ENCODE results near the gene COL11A1.
"Not testable (repeated sequence)": the region's sequence is repeated elsewhere in the genome, so short reads cannot be mapped to it uniquely, and the experiment has no call there.

The COL11A1 gene

DNA sequence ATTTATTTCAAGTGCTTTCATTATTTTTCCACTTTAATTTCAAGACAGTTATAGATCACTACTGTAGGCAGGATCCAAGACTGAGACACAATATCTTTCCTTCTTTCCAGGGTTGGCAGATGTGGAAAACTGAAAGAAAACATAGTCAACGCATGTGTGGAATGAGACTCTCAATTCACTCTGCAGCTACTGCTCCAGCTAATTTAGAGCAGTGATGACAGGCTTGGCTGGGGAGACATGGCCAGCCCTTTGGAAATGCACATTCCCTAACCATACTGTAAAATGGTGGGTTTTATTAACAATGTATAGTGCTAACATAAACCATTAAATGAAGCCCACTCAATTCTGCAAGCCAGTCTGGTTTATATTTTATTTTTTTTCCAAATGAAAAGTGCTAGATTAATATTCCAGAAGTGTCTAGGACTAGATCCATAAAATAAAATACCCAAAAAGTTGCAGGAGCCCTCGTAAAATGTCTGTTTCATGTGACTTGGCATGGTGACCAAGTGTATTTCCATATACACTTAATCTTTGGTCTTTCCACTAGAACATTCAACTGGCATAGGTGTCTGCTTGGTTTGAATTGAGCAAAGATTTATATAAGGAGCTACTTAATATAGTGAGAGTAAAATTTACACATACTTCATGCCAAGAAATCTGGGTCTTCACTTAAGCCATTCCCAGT is 32.9 kb downstream of the COL11A1 start:
- DNase-seq = no peak

DNA sequence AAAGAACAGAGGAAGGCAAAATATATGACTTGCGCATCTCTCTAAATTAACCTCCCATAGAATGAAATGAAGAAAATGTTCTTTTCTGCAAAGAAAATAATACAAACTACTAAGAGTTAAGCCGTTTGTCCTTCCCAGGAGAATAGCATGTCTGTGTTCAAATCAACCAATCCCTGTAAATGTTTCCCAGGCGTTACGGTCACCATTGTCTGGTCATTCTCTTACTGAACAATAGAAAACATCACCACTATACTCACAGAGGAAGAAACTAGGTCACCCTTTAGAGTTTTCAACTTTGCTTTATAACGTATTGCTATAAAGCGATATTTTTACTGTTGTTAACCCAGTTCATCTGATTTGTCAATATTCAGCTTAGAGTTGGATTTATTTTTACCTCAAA is 34.1 kb downstream of the COL11A1 start:
- no peak for DNase-seq

DNA sequence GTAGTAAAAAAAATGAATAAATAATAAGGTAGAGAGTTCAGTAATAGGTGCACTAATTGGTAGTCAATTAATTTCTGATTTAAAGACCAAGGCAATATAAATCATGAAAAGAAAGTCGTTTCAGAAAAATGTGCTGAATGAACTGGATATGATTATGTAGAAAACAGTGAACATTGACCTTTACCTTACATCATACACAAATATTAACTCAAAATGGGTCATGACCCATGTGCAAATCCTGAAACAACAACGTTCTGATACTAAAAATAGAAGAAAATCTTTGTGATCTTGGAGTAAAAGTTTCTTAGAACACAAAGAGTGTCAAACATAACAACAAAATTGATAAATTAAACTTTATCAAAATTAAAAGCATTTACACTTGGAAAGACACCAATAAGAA is 39.1 kb downstream of the COL11A1 start:
- DNase-seq = no peak

DNA sequence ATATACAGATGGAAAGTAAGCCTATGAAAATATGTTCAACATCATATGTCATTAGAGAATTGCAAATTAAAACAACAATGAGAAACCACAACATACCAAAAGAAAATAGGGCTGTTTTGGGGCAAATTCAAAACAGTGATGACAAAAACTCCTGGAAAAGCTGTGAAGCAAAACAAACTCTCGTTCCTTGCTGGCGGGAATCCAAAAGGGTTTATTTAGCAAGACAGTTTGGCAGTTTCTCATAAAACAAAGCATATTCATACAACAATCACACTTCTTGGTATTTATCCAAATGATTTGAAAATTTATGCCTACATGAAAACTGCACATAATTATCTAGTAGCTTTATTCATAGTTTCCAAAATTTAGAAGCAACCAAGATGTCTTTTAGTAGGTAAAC is 44.4 kb downstream of the COL11A1 start:
- DNase-seq = peak; percentile 4

DNA sequence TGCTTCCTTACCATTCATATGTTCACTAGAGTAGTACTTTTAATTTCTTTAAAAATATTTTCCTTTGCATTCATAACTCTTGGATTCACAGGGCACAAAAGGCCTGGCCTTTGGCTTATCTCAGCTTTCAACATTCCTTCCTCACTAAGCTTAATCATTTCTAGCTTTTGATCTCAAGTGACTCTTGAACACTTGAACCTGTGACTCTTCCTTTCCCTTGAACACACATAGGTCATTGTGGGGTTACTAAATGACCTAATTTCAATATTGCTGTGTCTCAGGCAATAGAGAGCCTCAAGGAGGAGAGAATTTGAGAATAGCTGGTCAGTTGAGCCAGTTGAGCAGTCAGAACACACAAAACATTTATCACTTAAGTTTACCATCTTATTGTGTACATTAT is 49.9 kb downstream of the COL11A1 start:
- no peak for DNase-seq

DNA sequence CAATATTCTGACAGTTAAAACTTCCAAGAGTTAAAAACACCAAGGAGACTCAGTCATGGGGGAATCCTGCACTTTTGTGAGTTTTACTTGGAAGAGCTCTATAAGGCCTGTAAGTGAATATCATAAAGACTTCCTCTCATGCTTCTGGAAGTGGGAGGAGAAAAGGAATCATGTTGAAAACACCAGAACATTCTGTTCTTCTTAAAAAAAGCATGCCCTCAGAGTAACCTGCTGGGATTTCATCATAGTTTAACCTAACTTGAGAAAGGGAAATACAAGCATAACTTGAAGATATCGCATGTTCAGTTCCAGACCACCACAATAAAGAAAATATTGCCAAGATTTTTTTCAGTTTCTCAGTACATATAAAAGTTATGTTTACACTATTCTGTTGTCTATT is 51.9 kb downstream of the COL11A1 start:
- DNase-seq = no peak

DNA sequence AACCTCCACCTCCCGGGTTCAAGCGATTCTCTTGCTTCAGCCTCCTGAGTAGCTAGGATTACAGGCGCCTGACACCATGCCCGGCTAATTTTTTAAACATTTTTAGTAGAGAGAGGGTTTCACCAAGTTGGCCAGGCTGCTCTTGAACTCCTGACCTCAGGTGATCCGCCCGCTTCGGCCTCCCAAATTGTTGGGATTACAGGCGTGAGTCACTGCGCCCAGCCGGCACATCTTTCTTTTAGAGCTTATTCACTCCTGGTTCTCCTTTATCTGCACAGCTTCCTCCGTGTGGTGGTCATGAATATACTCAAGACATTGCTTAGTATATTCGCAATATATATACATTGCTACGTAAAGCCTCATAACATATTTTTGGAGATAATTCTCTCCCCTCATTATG is 80.2 kb downstream of the COL11A1 start:
- not testable (repeated sequence) for DNase-seq

DNA sequence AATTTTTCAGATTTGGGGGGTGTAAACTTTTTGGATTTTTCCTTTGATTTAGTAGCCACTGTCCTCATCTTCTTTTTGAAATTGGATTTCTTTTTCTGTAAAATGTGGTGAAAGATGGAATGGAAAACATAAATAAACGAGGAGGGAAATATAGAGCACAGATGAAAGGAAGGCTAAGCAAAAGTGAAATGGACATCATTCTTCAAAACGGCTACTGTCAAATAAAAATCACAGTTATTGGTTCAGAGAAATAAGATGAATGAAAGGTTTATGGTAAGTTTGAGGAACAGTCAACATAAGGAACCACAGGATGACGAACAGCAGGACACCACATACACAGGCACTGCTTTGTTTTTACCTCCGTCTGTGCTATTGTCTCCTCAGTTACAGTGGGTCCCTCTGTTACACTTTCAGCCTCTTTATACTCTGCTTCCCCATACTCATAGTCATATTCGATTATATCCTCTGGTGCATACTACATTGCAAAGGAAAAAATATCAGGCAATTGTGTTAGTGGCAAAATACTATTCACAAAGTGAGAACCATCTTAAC is 82.4 kb downstream of the COL11A1 start:
- DNase-seq = no peak

DNA sequence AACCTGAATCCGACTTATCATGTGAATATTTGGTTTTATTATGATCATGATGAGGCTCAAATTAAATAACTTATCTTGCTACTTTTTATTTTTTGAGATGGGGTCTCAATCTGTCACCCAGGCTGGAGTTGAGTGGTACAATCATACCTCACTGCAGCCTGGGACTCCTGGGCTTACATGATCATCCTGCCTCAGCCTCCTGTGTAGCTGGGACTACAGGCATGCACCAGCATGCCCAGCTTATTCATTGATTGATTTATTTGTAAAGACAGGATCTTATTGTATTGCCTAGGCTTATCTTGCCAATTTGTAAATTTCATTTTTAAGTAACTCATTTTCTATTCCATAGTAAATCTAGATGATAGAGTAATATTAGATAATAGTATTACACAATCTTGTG is 84.3 kb downstream of the COL11A1 start:
- DNase-seq = no peak

DNA sequence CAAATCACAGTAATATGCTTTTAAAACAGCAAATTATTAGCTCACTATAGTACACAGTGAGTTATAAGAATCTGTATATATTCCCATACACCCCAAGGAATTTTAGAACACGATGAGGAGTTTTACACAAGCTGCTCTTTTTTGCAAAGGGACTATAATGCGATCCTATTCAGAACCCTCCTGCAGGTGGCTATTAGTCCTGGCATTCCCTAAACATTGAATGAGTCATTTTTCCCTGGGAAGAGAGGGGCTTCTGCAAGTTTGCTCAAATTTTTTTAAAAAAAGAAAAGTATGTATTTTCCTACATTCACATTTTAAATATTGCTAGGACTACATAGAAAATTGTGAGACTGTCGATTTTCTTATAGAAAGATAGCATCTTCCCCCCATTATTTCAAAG is 106.3 kb downstream of the COL11A1 start:
- no peak for DNase-seq

DNA sequence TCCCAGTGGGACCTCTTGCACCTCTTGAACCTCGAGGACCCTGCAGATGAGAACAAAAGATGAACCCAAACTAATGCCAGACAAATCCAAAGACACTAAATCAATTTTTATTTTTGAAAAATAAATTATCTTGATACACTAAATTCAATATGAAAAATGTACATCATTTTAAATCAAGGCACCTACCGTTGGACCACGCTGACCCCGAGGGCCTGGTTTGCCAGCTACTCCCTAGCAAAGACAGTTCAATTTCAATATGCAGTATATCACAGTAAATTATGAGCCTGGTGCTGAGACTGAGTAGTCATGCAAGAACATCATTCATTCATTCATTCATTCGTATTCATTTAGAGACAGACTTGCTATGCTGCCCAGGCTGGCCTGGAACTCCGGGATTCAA is 129.4 kb downstream of the COL11A1 start:
- DNase-seq = no peak

DNA sequence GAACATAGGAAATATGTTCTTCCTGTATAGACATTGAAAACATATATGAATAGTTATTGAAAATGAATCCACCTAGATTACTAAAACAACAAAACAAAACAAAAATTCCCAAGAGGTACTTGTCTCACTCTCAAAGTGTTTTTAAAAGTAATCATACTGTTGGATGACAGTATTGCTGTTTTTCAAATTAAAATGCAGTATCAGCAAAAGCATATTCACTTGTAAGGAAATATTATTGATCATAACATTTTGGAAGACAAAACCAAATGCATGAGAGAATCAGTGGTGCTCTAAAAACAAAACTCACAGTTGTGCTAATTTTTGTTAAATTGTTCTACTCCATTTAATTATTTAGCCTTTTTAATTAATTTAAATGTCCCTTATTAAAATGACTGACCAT is 131.0 kb downstream of the COL11A1 start:
- no peak for DNase-seq

DNA sequence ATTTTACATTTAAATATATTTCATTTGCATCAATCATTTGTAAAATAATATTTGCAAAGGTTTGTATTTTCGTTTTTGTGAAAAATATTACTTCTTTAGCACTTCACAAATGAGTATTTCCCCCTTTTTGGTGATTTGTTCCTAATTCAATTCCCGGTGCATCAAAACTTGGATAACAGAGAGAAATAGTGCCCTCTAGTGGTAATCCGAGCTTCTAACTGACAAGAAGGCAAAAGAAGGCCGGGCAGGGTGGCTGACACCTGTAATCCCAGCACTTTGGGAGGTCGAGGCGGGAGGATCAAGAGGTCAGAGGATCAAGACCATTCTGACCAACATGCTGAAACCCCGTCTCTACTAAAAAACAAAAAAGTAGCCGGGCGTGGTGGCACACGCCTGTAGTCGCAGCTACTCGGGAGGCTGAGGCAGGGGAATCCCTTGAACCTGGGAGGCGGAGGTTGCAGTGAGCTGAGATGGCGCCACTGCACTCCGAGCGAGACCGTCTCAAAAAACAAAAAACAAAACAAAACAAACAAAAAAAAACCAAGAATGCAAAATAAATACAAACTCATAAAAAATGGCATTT is 137.7 kb downstream of the COL11A1 start:
- DNase-seq = peak; percentile 62

DNA sequence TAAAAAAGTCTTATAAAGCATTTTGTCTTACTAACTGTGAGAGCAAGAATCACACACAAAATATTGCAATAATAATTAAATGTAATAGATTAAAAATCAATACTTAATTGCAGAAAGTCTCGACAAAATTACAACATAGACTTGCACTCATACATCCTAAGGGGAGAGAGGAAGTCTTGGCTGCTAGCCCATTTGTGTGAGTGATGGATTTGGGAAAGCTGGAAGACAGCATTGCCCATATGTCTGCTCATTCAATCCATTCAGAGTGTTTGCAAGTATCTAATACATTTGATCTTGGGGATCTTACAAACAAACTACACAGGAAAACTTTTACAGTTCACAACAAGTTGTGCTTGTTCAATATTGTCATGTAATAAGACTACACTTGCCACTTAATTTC is 140.5 kb downstream of the COL11A1 start:
- DNase-seq = peak; percentile 4

DNA sequence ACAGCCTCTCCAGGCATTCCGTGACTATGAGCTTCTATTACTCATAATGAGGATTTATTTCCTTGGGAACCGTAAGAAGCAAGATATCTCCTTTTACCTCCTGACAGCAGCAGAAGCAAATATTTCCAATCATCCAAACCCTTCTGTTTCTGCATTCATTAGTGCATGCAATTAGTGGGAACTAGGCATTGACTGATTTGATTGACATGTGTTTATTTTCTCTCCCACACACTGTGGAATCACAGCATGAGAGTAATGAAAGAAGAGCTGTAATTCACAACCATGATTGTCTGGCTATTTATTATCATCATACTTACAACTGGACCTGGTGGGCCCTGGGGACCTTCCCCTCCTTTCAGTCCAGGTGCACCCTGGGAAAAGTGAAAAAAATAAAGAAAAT is 146.8 kb downstream of the COL11A1 start:
- DNase-seq = no peak

DNA sequence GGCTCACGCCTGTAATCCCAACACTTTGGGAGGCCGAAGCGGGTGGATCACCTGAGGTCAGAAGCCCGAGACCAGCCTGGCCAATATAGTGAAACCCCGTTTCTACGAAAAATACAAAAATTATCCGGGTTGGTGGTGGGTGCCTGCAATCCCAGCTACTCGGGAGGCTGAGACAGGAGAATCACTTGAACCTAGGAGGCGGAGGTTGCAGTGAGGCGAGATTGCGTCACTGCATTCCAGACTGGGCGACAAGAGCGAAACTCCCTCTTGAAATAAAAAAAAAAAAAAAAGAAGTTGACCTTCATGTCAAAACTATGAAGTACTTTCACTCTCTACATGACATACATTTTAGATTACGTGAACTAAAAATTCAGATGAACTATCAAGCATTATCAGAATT is 153.7 kb downstream of the COL11A1 start:
- no peak for DNase-seq

DNA sequence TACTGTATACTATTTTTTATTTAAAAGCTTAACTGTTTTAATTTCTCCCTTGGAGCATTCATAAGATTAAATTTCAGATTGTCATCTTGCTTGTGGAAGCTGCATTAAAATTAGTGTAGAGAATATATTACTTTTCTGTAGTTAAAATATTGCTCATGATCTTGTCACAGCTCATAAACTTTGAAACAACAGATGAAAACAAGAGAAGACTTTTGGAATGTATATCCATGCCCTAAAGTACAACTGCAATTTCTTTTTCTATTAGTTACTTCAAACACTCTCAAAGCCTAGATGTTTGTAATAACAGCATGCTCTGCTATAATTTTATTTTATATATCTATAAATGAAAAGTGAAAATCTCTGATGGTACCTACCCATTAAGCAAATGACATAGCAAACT is 155.9 kb downstream of the COL11A1 start:
- no peak for DNase-seq

DNA sequence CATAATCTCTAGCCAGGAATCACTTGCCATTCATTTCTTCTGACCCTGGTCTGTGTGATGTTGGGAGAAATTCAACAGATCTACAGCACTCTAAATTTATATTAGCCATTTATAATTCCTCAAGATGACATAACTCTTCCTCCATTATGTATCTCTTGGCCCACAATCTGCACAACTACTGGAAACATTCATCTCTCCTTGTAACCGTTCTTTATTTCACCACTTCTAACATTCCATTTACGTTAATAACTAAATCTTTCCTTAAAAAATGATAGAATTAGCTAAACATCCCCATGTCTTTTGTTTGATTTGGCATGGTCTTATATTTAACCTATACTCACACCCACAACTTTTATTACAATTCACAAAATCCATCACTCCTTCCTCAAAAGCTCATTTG is 166.0 kb downstream of the COL11A1 start:
- DNase-seq = no peak

DNA sequence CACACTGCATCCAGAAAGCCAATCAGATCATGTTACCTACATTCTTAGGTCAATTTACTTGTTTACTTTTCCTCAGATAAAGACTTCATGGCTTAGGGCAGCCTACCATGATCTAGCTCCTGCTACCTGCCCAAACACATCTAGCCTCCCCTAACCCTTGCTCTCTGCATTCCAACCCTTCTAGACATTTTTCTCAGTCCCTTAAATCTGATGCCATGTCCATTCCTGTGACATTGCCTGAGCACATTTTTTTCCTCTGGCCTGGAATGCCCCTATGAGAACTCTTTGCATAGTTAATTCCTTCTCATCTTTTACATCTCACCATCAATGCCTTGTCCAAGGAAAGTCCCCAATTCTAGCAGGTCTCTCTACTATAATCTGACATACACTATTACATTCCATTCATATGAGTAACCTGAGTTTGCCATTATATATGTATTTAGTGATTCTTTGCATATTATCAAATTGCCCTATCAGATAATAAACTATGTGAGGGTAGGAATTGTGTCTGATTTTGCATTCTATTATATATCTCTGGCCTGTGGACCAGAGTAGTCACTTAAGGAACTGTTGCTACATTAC is 166.9 kb downstream of the COL11A1 start:
- peak; percentile 1 for DNase-seq

DNA sequence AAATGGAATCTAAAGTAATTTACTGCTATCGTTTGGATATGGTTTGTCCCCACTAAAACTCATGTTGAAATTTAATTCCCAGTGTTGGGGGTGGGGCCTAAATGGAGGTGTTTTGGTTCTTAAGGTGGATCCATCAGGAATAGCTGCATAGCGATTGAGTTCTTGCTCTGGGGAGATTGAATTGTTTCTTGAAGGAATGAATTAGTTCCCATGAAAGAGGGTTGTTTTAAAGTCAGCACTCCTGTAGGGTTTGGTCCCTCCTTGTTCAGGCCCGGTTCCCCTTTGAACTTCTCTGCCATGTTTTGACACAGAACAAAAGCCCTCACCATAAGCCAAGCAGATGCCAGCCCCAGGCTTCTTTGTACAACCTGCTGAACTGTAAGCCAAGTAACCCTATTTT is 170.9 kb downstream of the COL11A1 start:
- DNase-seq = no peak

DNA sequence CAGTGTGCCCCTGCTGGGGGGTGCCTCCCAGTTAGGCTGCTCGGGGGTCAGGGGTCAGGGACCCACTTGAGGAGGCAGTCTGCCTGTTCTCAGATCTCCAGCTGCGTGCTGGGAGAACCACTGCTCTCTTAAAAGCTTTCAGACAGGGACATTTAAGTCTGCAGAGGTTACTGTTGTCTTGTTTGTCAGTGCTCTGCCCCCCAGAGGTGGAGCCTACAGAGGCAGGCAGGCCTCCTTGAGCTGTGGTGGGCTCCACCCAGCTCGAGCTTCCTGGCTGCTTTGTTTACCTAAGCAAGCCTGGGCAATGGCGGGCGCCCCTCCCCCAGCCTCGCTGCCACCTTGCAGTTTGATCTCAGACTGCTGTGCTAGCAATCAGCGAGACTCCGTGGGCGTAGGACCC is 175.0 kb downstream of the COL11A1 start:
- not testable (repeated sequence) for DNase-seq

DNA sequence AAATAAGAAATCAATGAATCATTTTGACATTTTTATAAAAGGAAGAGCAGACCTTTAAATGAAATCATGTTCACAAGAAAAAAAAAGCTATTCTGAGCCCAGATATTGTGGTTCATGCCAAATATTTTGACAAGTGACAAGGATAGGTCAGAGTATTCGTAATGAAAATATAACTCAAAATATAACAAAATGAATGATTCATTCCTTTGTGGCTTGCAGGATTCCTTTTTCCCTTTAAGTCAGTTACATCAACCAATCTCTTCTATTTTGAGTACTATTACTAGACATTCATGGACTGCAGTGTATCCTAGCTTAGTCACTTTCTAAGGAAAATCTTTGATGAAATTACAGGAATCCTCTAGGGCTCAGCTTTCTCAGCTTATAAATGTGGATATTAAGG is 188.7 kb downstream of the COL11A1 start:
- peak; percentile 63 for DNase-seq

DNA sequence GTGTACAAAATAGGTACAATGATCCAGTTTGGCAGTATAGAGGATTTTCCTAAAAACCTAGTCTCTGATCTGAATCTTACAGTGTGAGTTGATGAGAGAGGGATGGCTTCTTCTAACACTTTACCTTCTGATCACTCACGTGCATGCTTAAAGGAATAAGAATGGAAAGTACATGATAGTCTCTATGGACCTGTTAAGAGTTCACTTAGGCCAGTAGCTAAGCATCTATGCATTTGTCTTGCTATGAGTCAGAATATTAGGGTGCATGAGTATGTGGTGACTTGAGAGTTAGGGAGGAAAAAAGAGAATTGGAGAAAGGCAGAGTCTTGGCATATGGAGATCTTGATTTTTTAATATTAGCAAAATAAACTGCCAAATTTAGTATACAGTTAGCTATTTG is 206.3 kb downstream of the COL11A1 start:
- DNase-seq = peak; percentile 29

DNA sequence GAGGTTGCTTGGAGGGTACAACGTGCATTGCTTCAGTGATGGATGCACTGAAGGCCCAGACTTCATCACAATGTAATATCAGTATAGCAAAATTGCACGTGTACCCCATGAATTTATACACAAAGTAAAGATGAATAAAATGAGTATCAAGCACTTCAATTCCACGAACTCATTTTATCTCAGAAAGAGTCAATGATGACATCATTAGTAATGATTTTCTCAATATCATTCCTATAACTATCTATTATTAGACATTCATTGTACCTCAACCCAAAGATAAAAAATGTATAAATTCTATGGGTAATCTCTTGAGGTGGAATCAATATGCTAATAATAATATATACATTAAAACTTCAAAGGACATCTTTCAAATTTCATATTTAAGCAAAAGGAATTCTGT is 208.4 kb downstream of the COL11A1 start:
- no peak for DNase-seq

DNA sequence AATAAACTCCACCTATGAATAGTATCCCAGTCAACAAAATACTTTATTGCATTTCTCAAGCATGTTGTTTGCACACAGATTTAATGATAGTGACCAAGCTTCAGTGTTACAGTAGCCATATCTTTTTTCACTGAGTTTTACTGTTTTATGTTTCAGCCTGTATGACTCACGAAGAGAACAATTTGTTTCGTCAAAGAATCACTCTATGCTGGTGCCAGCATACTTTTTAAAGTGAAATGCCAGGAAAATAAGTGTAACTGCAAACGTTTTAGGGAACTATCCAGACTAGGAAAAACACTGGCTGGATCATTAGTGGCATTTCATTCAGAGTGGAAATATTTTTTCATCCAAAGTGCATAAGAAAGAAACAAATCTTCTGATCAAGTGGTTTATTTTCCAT is 210.8 kb downstream of the COL11A1 start:
- peak; percentile 79 for DNase-seq

All from fibroblast of skin of right quadriceps (primary cell).